ENCODE data around the gene MSI1. TPM values are rescaled to one million over a fixed set of nuclear protein-coding genes. Genes with fewer than 3 reads are reported as not detected.
A peak's percentile ranks its signal among the peaks of the same experiment; 100 is the strongest.

Gene MSI1
- total RNA-seq, 1 donor from 2014 or later, result 127 TPM

DNA sequence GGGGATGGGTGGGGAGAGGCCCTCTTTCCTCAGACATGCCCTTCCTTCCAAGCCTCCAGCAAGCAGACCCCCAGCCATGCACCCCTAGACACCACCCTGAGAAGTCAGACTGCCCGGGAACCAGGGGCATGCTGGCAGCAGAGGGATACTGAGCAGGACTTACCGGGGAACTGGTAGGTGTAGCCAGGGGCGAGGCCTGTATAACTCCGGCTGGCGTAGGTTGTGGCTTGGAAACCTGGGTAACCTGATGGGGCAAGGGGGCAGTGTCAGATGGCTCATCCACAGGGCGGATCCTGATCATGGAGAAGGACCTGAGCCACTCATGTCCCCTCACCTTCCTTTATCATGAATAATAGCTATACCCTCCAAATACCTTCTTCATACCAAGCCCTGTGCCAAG is 15.8 kb downstream of the MSI1 start:
- Mint-ChIP-seq H3K4me1 (ENCODE audit: low read depth) (peaks cover 1% of the 10 kb centered on the region), H3K36me3 (ENCODE audit: insufficient read depth) (peaks cover 28% of the 10 kb centered on the region), H3K27ac (no peak overlapping the region), H3K27me3 (no peaks in the 10 kb centered on the region), H3K4me3 (ENCODE audit: low read depth) (no peak overlapping the region), H3K9me3 (ENCODE audit: low read depth) (no peaks in the 10 kb centered on the region)
- DNase-seq (ENCODE audit: low spot score, unreplicated experiment), result no peak
- no peak for TF ChIP-seq CTCF (IDR thresholded peaks at IDR 0.05; ENCODE audit: unreplicated experiment)

- peaks cover 22% of the 10 kb centered on the region for H3K36me3 Mint-ChIP-seq (ENCODE audit: insufficient read depth)
- no peak overlapping the region for H3K4me3 Mint-ChIP-seq (ENCODE audit: low read depth)
- no peak for DNase-seq (ENCODE audit: low spot score, unreplicated experiment)
- TF ChIP-seq CTCF (IDR thresholded peaks at IDR 0.05; ENCODE audit: unreplicated experiment), result no peak
- no peaks in the 10 kb centered on the region for H3K9me3 Mint-ChIP-seq (ENCODE audit: low read depth)
- H3K27ac Mint-ChIP-seq, result no peak overlapping the region
- H3K27me3 Mint-ChIP-seq, result no peaks in the 10 kb centered on the region
- H3K4me1 Mint-ChIP-seq (ENCODE audit: low read depth), result no peaks in the 10 kb centered on the region
Measured at GRCh38 chr12:120352117-120352516, 16.8 kb downstream of the MSI1 start.

- H3K27ac Mint-ChIP-seq, result no peak overlapping the region
- peaks cover 19% of the 10 kb centered on the region for H3K36me3 Mint-ChIP-seq (ENCODE audit: insufficient read depth)
- H3K27me3 Mint-ChIP-seq, result no peaks in the 10 kb centered on the region
- DNase-seq (ENCODE audit: low spot score, unreplicated experiment), result no peak
- no peak for TF ChIP-seq CTCF (IDR thresholded peaks at IDR 0.05; ENCODE audit: unreplicated experiment)
- no peak overlapping the region for H3K4me3 Mint-ChIP-seq (ENCODE audit: low read depth)
- no peaks in the 10 kb centered on the region for H3K9me3 Mint-ChIP-seq (ENCODE audit: low read depth)
- no peaks in the 10 kb centered on the region for H3K4me1 Mint-ChIP-seq (ENCODE audit: low read depth)
Measured at GRCh38 chr12:120350576-120351350, 18.2 kb downstream of the MSI1 start.

GRCh38 chr12:120347766-120348165 is 21.2 kb downstream of the MSI1 start:
- Mint-ChIP-seq H3K27ac (no peak overlapping the region), H3K9me3 (ENCODE audit: low read depth) (no peaks in the 10 kb centered on the region)

GRCh38 chr12:120346681-120347080 is 22.3 kb downstream of the MSI1 start:
- Mint-ChIP-seq H3K4me3 (ENCODE audit: low read depth) (no peak overlapping the region), H3K36me3 (ENCODE audit: insufficient read depth) (peaks cover 17% of the 10 kb centered on the region), H3K27ac (peak overlapping the region; percentile 82)

More at GRCh38 chr12:120347766-120348165, 21.2 kb downstream of the MSI1 start:
- no peak for DNase-seq (ENCODE audit: low spot score, unreplicated experiment)
- TF ChIP-seq CTCF (IDR thresholded peaks at IDR 0.05; ENCODE audit: unreplicated experiment), result no peak
- no peaks in the 10 kb centered on the region for H3K27me3 Mint-ChIP-seq
- H3K36me3 Mint-ChIP-seq (ENCODE audit: insufficient read depth), result peaks cover 18% of the 10 kb centered on the region
- H3K4me3 Mint-ChIP-seq (ENCODE audit: low read depth), result no peak overlapping the region
- no peaks in the 10 kb centered on the region for H3K4me1 Mint-ChIP-seq (ENCODE audit: low read depth)

More at GRCh38 chr12:120346681-120347080, 22.3 kb downstream of the MSI1 start:
- no peaks in the 10 kb centered on the region for H3K4me1 Mint-ChIP-seq (ENCODE audit: low read depth)
- TF ChIP-seq CTCF (IDR thresholded peaks at IDR 0.05; ENCODE audit: unreplicated experiment), result peak; percentile 36
- H3K27me3 Mint-ChIP-seq, result no peaks in the 10 kb centered on the region
- no peak for DNase-seq (ENCODE audit: low spot score, unreplicated experiment)
- H3K9me3 Mint-ChIP-seq (ENCODE audit: low read depth), result no peaks in the 10 kb centered on the region

All from progenitor cell of endocrine pancreas (in vitro differentiated cells).